ENCODE results near the gene CLEC9A. TPM values are rescaled to one million over a fixed set of nuclear protein-coding genes. Genes with fewer than 3 reads are reported as not detected.

CLEC9A gene
- total RNA-seq, 2 donors from 2014 or later, result 0.47 TPM; not detected in 1

GRCh38 chr12:10084733-10085132 is 54.3 kb downstream of the CLEC9A start:
- intact Hi-C loops (cut with DNase I), result no loop called here
- Histone ChIP-seq H3K36me3 (no peaks in the 10 kb centered on the region), H3K4me3 (no peak overlapping the region), H3K27ac (no peak overlapping the region), H3K4me1 (no peaks in the 10 kb centered on the region), H3K27me3 (no peaks in the 10 kb centered on the region), H3K9me3 (no peaks in the 10 kb centered on the region), H3K9ac (ENCODE audit: low read depth in 2 of 2, low read length in 2 of 2) (no peak overlapping the region)
- TF ChIP-seq, protein P1, sequence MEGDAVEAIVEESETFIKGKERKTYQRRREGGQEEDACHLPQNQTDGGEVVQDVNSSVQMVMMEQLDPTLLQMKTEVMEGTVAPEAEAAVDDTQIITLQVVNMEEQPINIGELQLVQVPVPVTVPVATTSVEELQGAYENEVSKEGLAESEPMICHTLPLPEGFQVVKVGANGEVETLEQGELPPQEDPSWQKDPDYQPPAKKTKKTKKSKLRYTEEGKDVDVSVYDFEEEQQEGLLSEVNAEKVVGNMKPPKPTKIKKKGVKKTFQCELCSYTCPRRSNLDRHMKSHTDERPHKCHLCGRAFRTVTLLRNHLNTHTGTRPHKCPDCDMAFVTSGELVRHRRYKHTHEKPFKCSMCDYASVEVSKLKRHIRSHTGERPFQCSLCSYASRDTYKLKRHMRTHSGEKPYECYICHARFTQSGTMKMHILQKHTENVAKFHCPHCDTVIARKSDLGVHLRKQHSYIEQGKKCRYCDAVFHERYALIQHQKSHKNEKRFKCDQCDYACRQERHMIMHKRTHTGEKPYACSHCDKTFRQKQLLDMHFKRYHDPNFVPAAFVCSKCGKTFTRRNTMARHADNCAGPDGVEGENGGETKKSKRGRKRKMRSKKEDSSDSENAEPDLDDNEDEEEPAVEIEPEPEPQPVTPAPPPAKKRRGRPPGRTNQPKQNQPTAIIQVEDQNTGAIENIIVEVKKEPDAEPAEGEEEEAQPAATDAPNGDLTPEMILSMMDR (IDR thresholded peaks at IDR 0.05), result no peak
- DNase-seq, result no peak

DNA sequence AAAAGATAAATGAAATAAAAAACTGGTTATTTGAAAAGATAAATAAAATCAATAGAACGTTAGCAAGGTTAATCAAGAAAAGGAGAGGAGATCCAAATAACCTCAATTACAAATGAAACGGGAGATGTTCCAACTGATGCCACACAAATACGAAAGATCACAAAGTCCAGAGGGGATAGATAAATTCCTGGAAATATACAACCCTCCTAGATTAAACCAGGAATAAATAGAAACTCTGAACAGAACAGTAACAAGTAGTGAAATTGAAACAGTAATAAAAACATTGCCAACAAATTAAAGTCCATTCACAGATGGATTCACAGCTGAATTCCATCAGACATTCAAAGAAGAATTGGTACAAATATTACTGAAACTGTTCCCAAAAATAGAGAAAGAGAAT is 55.9 kb downstream of the CLEC9A start:
- TF ChIP-seq, protein P1 (IDR thresholded peaks at IDR 0.05), result no peak
- no peak overlapping the region for H3K4me3 ChIP-seq
- H3K4me1 ChIP-seq, result no peaks in the 10 kb centered on the region
- no peak for DNase-seq
- intact Hi-C loops (cut with DNase I), result no loop called here
- H3K9ac ChIP-seq (ENCODE audit: low read depth in 2 of 2, low read length in 2 of 2), result no peak overlapping the region
- no peaks in the 10 kb centered on the region for H3K9me3 ChIP-seq
- no peak overlapping the region for H3K27ac ChIP-seq
- no peaks in the 10 kb centered on the region for H3K36me3 ChIP-seq
- H3K27me3 ChIP-seq, result no peaks in the 10 kb centered on the region

- no peak overlapping the region for H3K9ac ChIP-seq (ENCODE audit: low read depth in 2 of 2, low read length in 2 of 2)
- no peaks in the 10 kb centered on the region for H3K4me1 ChIP-seq
- no peak for DNase-seq
- intact Hi-C loops (cut with DNase I), result no loop called here
- TF ChIP-seq, protein P1 (IDR thresholded peaks at IDR 0.05), result no peak
- no peaks in the 10 kb centered on the region for H3K36me3 ChIP-seq
- no peaks in the 10 kb centered on the region for H3K9me3 ChIP-seq
- no peak overlapping the region for H3K27ac ChIP-seq
- no peaks in the 10 kb centered on the region for H3K27me3 ChIP-seq
- H3K4me3 ChIP-seq, result no peak overlapping the region
Measured at GRCh38 chr12:10088031-10088430, 57.5 kb downstream of the CLEC9A start.

GRCh38 chr12:10088955-10089900 is 58.7 kb downstream of the CLEC9A start:
- no peak overlapping the region for H3K9ac ChIP-seq (ENCODE audit: low read depth in 2 of 2, low read length in 2 of 2)
- H3K9me3 ChIP-seq, result no peaks in the 10 kb centered on the region
- DNase-seq, result no peak
- H3K27me3 ChIP-seq, result no peaks in the 10 kb centered on the region
- TF ChIP-seq, protein P1 (IDR thresholded peaks at IDR 0.05), result no peak
- no peaks in the 10 kb centered on the region for H3K4me1 ChIP-seq
- intact Hi-C loops (cut with DNase I), result no loop called here
- no peak overlapping the region for H3K4me3 ChIP-seq
- H3K27ac ChIP-seq, result no peak overlapping the region
- H3K36me3 ChIP-seq, result no peaks in the 10 kb centered on the region

GRCh38 chr12:10094646-10095395 is 64.3 kb downstream of the CLEC9A start:
- Histone ChIP-seq H3K4me3 (no peak overlapping the region), H3K9me3 (no peaks in the 10 kb centered on the region), H3K27me3 (no peaks in the 10 kb centered on the region), H3K4me1 (no peaks in the 10 kb centered on the region), H3K36me3 (no peaks in the 10 kb centered on the region), H3K27ac (no peak overlapping the region), H3K9ac (ENCODE audit: low read depth in 2 of 2, low read length in 2 of 2) (no peak overlapping the region)
- intact Hi-C loops (cut with DNase I), result no loop called here
- DNase-seq, result no peak
- TF ChIP-seq, protein P1 (IDR thresholded peaks at IDR 0.05), result no peak

Data from colonic mucosa (tissue), 4 donors.